ENCODE measurements around the gene TCP10L.

DNA sequence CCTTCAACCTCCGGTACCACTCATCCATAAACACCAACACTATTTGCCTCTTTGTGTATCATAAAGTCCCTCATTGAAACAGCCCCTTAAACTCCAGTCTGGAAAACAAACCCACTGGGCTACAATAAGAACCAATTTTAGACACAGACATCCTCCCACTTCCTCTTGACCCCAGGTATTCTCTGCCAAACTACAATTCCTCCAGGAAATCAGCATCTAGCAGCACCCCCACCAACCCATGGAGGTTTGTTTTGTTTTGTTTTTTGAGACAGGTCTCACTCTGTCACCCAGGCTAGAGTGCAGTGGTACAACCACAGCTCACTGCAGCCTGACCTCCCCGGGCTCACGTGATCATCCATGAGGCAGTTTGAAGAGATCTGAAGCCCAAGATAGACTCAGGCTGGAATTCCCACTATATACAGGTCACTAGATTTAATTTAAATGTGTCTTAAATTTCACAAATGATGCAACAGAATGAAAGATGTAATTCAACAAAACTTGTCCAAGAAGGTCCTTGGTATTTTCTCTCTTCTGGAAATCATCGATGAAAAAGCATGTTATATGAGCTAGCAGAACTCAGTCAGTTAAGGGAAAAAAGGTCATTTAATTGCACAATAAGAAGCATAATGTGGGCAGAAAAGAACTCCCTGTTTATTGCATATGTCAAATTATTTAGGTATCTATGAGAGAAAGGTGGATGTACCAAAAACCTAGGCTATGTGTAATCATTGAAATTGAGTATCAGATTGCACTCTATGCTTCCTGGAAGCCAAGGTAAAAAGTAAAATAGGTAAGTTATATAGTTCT is 30.3 kb downstream of the TCP10L start:
- TF ChIP-seq EZH2phosphoT487 (IDR thresholded peaks at IDR 0.05; ENCODE audit: insufficient read depth, low read depth) (no peak), EZH2 (IDR thresholded peaks at IDR 0.05; ENCODE audit: insufficient read depth, poor library complexity, severe bottlenecking) (no peak)

Data from GM23248 (cell line).